ENCODE measurements around the gene CADPS2. TPM values are rescaled to one million over a fixed set of nuclear protein-coding genes. Genes with fewer than 3 reads are reported as not detected.

Gene CADPS2
- total RNA-seq, 1 experiment from 2014 or later, result 7.4 TPM

DNA sequence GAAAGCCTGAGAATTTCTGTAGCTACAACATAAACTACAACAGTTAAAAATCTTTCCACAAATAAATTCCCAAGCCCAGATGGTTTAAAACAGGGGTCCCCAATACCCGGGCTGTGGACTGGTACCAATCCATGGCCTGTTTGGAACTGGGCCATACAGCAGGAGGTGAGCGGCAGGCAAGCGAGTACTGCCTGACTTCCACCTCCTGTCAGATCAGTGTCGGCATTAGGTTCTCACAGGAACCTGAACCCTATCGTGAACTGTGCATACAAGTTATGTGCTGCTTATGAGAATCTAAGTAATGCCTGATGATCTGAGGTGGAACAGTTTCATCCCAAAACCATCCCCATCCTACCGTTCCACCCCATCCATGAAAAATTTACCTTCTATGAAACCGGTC lies 421.0 kb downstream of the CADPS2 start:
- CTCF ChIA-PET, result no interaction called here
- no peaks in the 10 kb centered on the region for H3K27me3 Mint-ChIP-seq (ENCODE audit: insufficient read depth, unreplicated experiment)
- no peaks in the 10 kb centered on the region for H3K9me3 Mint-ChIP-seq (ENCODE audit: unreplicated experiment)
- intact Hi-C loops (cut with micrococcal nuclease), result no loop called here
- no peaks in the 10 kb centered on the region for H3K4me1 Mint-ChIP-seq (ENCODE audit: insufficient read depth, unreplicated experiment)
- no peaks in the 10 kb centered on the region for H3K36me3 Mint-ChIP-seq (ENCODE audit: insufficient read depth, unreplicated experiment)
- no TSS peak for BruUV-seq (replicated peaks)
- no peak overlapping the region for H3K27ac Mint-ChIP-seq (ENCODE audit: low read depth, unreplicated experiment)
- H3K4me3 Mint-ChIP-seq (ENCODE audit: unreplicated experiment), result no peak overlapping the region
- TF ChIP-seq CTCF (IDR thresholded peaks at IDR 0.05; ENCODE audit: unreplicated experiment), result no peak
- DNase-seq (ENCODE audit: unreplicated experiment), result no peak
- POLR2A ChIA-PET, result no interaction called here

DNA sequence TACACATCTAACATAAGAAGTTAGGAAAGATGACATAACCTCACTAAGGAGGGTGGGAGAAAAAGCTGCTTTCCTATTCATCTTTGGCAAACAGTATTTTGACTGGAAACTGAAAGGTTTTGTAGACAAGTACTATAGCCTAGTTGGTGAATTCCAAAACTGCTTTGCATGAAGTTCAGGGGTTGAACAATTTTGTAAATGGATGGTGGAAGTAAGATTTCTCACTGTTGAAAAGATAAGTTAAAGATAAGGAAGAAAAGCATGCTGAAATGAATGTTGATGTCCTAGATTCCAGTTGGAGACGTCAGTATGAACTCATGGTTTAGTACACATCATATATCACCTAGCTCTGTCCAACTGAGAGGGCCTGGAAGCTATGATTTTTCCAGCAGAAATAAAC lies 422.6 kb downstream of the CADPS2 start:
- intact Hi-C loops (cut with micrococcal nuclease), result no loop called here
- no peaks in the 10 kb centered on the region for H3K36me3 Mint-ChIP-seq (ENCODE audit: insufficient read depth, unreplicated experiment)
- ChIA-PET POLR2A (no interaction called here), CTCF (no interaction called here)
- no peaks in the 10 kb centered on the region for H3K9me3 Mint-ChIP-seq (ENCODE audit: unreplicated experiment)
- no peak overlapping the region for H3K4me3 Mint-ChIP-seq (ENCODE audit: unreplicated experiment)
- no peak overlapping the region for H3K27ac Mint-ChIP-seq (ENCODE audit: low read depth, unreplicated experiment)
- no peak for DNase-seq (ENCODE audit: unreplicated experiment)
- no TSS peak for BruUV-seq (replicated peaks)
- no peaks in the 10 kb centered on the region for H3K4me1 Mint-ChIP-seq (ENCODE audit: insufficient read depth, unreplicated experiment)
- no peaks in the 10 kb centered on the region for H3K27me3 Mint-ChIP-seq (ENCODE audit: insufficient read depth, unreplicated experiment)
- no peak for TF ChIP-seq CTCF (IDR thresholded peaks at IDR 0.05; ENCODE audit: unreplicated experiment)

GRCh38 chr7:122460936-122461335 lies 425.3 kb downstream of the CADPS2 start:
- POLR2A ChIA-PET, result no interaction called here

DNA sequence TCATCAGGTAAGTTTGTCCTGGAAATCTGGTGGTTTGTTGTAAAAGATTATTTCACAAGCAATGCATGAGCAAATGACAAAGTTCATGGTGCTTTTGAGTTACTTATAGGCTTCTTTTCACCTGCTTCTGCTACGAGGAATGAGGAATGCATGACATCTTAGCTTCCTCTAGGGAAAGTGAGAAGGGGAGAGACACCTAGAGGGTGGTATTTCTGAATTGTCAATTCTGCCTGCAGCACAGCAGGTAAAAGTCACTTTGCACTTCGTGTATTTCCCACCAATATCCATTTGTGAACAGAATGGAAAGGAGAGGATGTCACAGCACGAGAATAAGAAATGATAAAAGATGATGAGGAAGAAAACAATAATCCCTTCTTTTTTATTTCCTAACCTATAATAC lies 428.3 kb downstream of the CADPS2 start:
- no peaks in the 10 kb centered on the region for H3K4me1 Mint-ChIP-seq (ENCODE audit: insufficient read depth, unreplicated experiment)
- POLR2A ChIA-PET, result no interaction called here
- no peak for DNase-seq (ENCODE audit: unreplicated experiment)
- no peaks in the 10 kb centered on the region for H3K36me3 Mint-ChIP-seq (ENCODE audit: insufficient read depth, unreplicated experiment)
- no TSS peak for BruUV-seq (replicated peaks)
- CTCF ChIA-PET, result no interaction called here
- H3K27me3 Mint-ChIP-seq (ENCODE audit: insufficient read depth, unreplicated experiment), result no peaks in the 10 kb centered on the region
- intact Hi-C loops (cut with micrococcal nuclease), result no loop called here
- no peak overlapping the region for H3K27ac Mint-ChIP-seq (ENCODE audit: low read depth, unreplicated experiment)
- no peak for TF ChIP-seq CTCF (IDR thresholded peaks at IDR 0.05; ENCODE audit: unreplicated experiment)
- H3K9me3 Mint-ChIP-seq (ENCODE audit: unreplicated experiment), result no peaks in the 10 kb centered on the region
- no peak overlapping the region for H3K4me3 Mint-ChIP-seq (ENCODE audit: unreplicated experiment)

More at GRCh38 chr7:122460936-122461335, 425.3 kb downstream of the CADPS2 start:
- CTCF ChIA-PET, result no interaction called here
- no peak for TF ChIP-seq CTCF (IDR thresholded peaks at IDR 0.05; ENCODE audit: unreplicated experiment)
- Mint-ChIP-seq H3K27me3 (ENCODE audit: insufficient read depth, unreplicated experiment) (no peaks in the 10 kb centered on the region), H3K4me1 (ENCODE audit: insufficient read depth, unreplicated experiment) (no peaks in the 10 kb centered on the region), H3K36me3 (ENCODE audit: insufficient read depth, unreplicated experiment) (no peaks in the 10 kb centered on the region), H3K27ac (ENCODE audit: low read depth, unreplicated experiment) (no peak overlapping the region), H3K9me3 (ENCODE audit: unreplicated experiment) (no peaks in the 10 kb centered on the region), H3K4me3 (ENCODE audit: unreplicated experiment) (no peak overlapping the region)
- no peak for DNase-seq (ENCODE audit: unreplicated experiment)
- intact Hi-C loops (cut with micrococcal nuclease), result no loop called here
- BruUV-seq (replicated peaks), result no TSS peak

Measured in MCF 10A (cell line).